Heart right ventricle (tissue), 16 donors: ENCODE results near the gene UTS2R. TPM values are rescaled to one million over a fixed set of nuclear protein-coding genes. Genes with fewer than 3 reads are reported as not detected.
A peak's percentile ranks its signal among the peaks of the same experiment; 100 is the strongest.

Experiments used
- ATAC-seq, 8 donors: fragments of 200-7000 bp; cut with Tn5 transposase; one replicate each; pipeline ENCODE4 v1.9.1; 2020; ENCODE audit warnings: mild to moderate bottlenecking in 8 of 8, moderate library complexity in 8 of 8, moderate number of reproducible peaks in 1 of 8
- DNase-seq, 2 donors: peaks; one replicate each; pipeline ENCODE4 v3.0.0-alpha.2; 2020
- H3K27ac ChIP-seq, 10 donors: fragments of 200-600 bp; sonication (generic) in 2 of 10; one replicate each; pipeline versions ENCODE4 v1.5.0 to v1.8.0; 2020 to 2022; ENCODE audit warnings: mild to moderate bottlenecking in 3 of 10
- H3K27me3 ChIP-seq, 7 donors: fragments of 200-600 bp; one replicate each; pipeline ENCODE4 v1.8.0; 2021 to 2022; ENCODE audit warnings: mild to moderate bottlenecking in 2 of 7
- H3K36me3 ChIP-seq, 9 donors: fragments of 200-600 bp; sonication (generic) in 1 of 9; one replicate each; pipeline versions ENCODE4 v1.5.0 to v1.8.0; 2020 to 2022; ENCODE audit warnings: mild to moderate bottlenecking in 2 of 9
- H3K4me1 ChIP-seq, 9 donors: fragments of 200-600 bp; sonication (generic) in 1 of 9; one replicate each; pipeline versions ENCODE4 v1.5.0 to v1.8.0; 2020 to 2022; ENCODE audit warnings: mild to moderate bottlenecking in 4 of 9
- H3K4me3 ChIP-seq, 10 donors: fragments of 200-600 bp; sonication (generic) in 2 of 10; one replicate each; pipeline versions ENCODE4 v1.5.0 to v1.8.0; 2020 to 2022; ENCODE audit warnings: mild to moderate bottlenecking in 7 of 10, moderate library complexity in 2 of 10
- H3K9me3 ChIP-seq, 11 donors: fragments of 200-600 bp in 10 of 11; sonication (generic) in 2 of 11; one replicate each; pipeline versions ENCODE4 v1.5.0 to v1.8.0; 2013 to 2022; ENCODE audit warnings: mild to moderate bottlenecking in 2 of 11, control low read depth in 1 of 11, moderate library complexity in 1 of 11
- CTCF ChIP-seq, 9 donors: fragments of 200-600 bp; sonication (generic) in 2 of 9; IDR thresholded peaks; one replicate each; pipeline versions ENCODE4 v1.5.0 to v1.8.0; 2021 to 2022; ENCODE audit warnings: antibody characterized with exemption in 9 of 9, mild to moderate bottlenecking in 5 of 9, moderate library complexity in 1 of 9
- WGBS, 2 donors: extraction: QIAGEN DNeasy Blood & Tissue Kit; methylation state at CpG; one replicate each; pipeline ENCODE4 v1.1.7; 2013; ENCODE audit warnings: inconsistent platforms in 1 of 2; 5-methylcytosine and 5-hydroxymethylcytosine counted together
- intact Hi-C, 10 donors: fragments of 100-400 bp; cut with DNase I; formaldehyde crosslinking; loops; one replicate each; pipeline versions ENCODE4 v1.11.1 to v1.14.2; 2022
- polyA plus RNA-seq, 2 donors: library from polyadenylated mRNA; stranded (reverse); fragments of 200-250 nt; gene quantifications; one replicate each; pipeline ENCODE4 v1.2.3, GENCODE V29; 2013
- total RNA-seq, 10 donors: library from RNA; stranded (reverse); fragmentation: NEBNext Ultra II Directional in 3 of 10; extraction: Animal tissue kit (Norgen Biotek cat#: 25700) in 3 of 10; gene quantifications; one replicate each; pipeline versions ENCODE4 v1.2.1 to v1.2.4, GENCODE V29; 2021 to 2023
- donor health status: Arrhythmogenic right ventricular cardiomyopathy.
- donor health status: ischemic (EF 13 %, LVEDD 7.1; RV severe dilation, severe dysfunction).
- donor health status: healthy with polysubstance abuse.
- donor health status: DM: no; HTN: yes; CAD: no.
- donor health status: DM: no; HTN: no; CAD: no.
- donor health status: ischemic (EF 25% LVEDD 6.9; RV normal size, moderate dysfunction).
- donor health status: ischemic (EF 25% LVEDD 5.7; RV mildly dilated, moderate dysfunction).
- donor health status: healthy.
- donor health status: DM: yes; HTN: yes; CAD: no.
- donor health status: Ischemic cardiomyopathy.
- donor health status: ischemic (EF 35%, LVEDD 5.7; RV mildly dilated, moderate dysfunction).
- donor health status: nonischemic (EF 11% LVEDD 7.7; RV severe dilation, severe dysfunction).
- donor health status: DM: yes; HTN: yes; CAD: no.
- donor health status: PGD.
- donor health status: ischemic (EF 29% LVEDD 5.4; RV normal size, mild dysfunction).
- donor health status: nonischemic (EF 23%, LVEDD 6.1; RV moderate dilation, normal function).

Gene UTS2R
- total and polyA plus RNA-seq, 12 donors = 0.04 to 5.9 (median 1.3) TPM; not detected in 1

- no peak for ATAC-seq
- intact Hi-C loops = loop anchor here (2.0 to 10.0 kb wide), 8 partner anchors 79 to 289 kb away; partner anchors contain the start of genes DCXR (in 1 of the 10) and RAC3 (in 1 of the 10)
- Histone ChIP-seq H3K9me3 (no peaks in the 10 kb centered on the region), H3K27ac (no peak overlapping the region), H3K36me3 (peaks cover 0 to 13% (median 0%) of the 10 kb centered on the region in 9 donors), H3K4me3 (no peak overlapping the region), H3K4me1 (peaks cover 0 to 12% (median 4%) of the 10 kb centered on the region in 9 donors), H3K27me3 (peaks cover 0 to 33% (median 15%) of the 10 kb centered on the region in 7 donors)
- WGBS, 2 donors = 65 to 69% methylated on average over 21 of the region's 21 CpGs
- TF ChIP-seq CTCF (IDR thresholded peaks at IDR 0.05) = no peak
- DNase-seq = peak in 1 of 2 donors; percentile 8
Observed at GRCh38 chr17:82323514-82324234, 47.9 kb upstream of the UTS2R start.

GRCh38 chr17:82324566-82325285, 46.8 kb upstream of the UTS2R start:
- intact Hi-C loops = loop anchor here (5.0 to 10.0 kb wide), 7 partner anchors 80 to 290 kb away; partner anchors contain the start of genes DCXR (in 1 of the 10) and RAC3 (in 1 of the 10)
- TF ChIP-seq CTCF (IDR thresholded peaks at IDR 0.05) = no peak
- Histone ChIP-seq H3K9me3 (no peaks in the 10 kb centered on the region), H3K4me1 (peaks cover 0 to 12% (median 4%) of the 10 kb centered on the region in 9 donors), H3K4me3 (no peak overlapping the region), H3K27me3 (peaks cover 0 to 43% (median 22%) of the 10 kb centered on the region in 7 donors), H3K27ac (no peak overlapping the region), H3K36me3 (peaks cover 0 to 13% (median 0%) of the 10 kb centered on the region in 9 donors)
- ATAC-seq = peak in 1 of 8 donors; percentile 23
- WGBS, 2 donors = 69 to 70% methylated on average over 25 of the region's 25 CpGs
- DNase-seq = no peak

- Histone ChIP-seq H3K4me1 (peaks cover 4 to 18% (median 10%) of the 10 kb centered on the region in 9 donors), H3K27ac (no peak overlapping the region), H3K36me3 (peaks cover 0 to 13% (median 0%) of the 10 kb centered on the region in 9 donors), H3K9me3 (no peaks in the 10 kb centered on the region), H3K27me3 (peaks cover 0 to 49% (median 26%) of the 10 kb centered on the region in 7 donors), H3K4me3 (no peak overlapping the region)
- 90% methylated on average over 30 of the region's 30 CpGs for WGBS, 2 donors
- TF ChIP-seq CTCF (IDR thresholded peaks at IDR 0.05) = no peak
- ATAC-seq (no peak), DNase-seq (peak in 1 of 2 donors; percentile 10)
- intact Hi-C loops = loop anchor here in 3 of 10 donors (10.0 kb wide), 3 partner anchors 81 to 291 kb away; partner anchors contain the start of genes DCXR (in 1 of the 3) and RAC3 (in 1 of the 3)
Observed at GRCh38 chr17:82325286-82326180, 46.0 kb upstream of the UTS2R start.
